Stimulated activated CD8-positive, alpha-beta memory T cell treated with anti-CD3 and anti-CD28 coated beads, Interleukin-12 subunit alpha, Interleukin-12 subunit beta, amount 100 ng/mL, for 24 hours (primary cell): Measurements from ENCODE around the gene CCDC191.

Experiments
- DNase-seq: peaks from one replicate; pipeline ENCODE4 v3.0.0-alpha.2; 2020; ENCODE audit errors: extremely low read depth

CCDC191 gene

GRCh38 chr3:114060906-114061655, 4.8 kb upstream of the CCDC191 start:
- no peak for DNase-seq

- DNase-seq = no peak
Measured at GRCh38 chr3:114058646-114059045, 2.3 kb upstream of the CCDC191 start.

GRCh38 chr3:114057011-114057347, 653 bp upstream of the CCDC191 start:
- DNase-seq = no peak

- no peak for DNase-seq
Measured at GRCh38 chr3:114052216-114052615, 4.1 kb downstream of the CCDC191 start.

GRCh38 chr3:114043205-114043604, 13.1 kb downstream of the CCDC191 start:
- no peak for DNase-seq

GRCh38 chr3:114035896-114036295, 20.4 kb downstream of the CCDC191 start:
- no peak for DNase-seq

GRCh38 chr3:114034787-114035545, 21.4 kb downstream of the CCDC191 start:
- no peak for DNase-seq

GRCh38 chr3:114034211-114034610, 22.1 kb downstream of the CCDC191 start:
- no peak for DNase-seq

GRCh38 chr3:114033721-114034120, 22.6 kb downstream of the CCDC191 start:
- DNase-seq = no peak

- DNase-seq = no peak
Measured at GRCh38 chr3:114026331-114026730, 30.0 kb downstream of the CCDC191 start.

- DNase-seq = no peak
Measured at GRCh38 chr3:114025451-114025850, 30.9 kb downstream of the CCDC191 start.

- no peak for DNase-seq
Measured at GRCh38 chr3:114022145-114022802, 34.1 kb downstream of the CCDC191 start.

GRCh38 chr3:114020907-114021306, 35.4 kb downstream of the CCDC191 start:
- no peak for DNase-seq

GRCh38 chr3:114019486-114019885, 36.8 kb downstream of the CCDC191 start:
- no peak for DNase-seq

- DNase-seq = no peak
Measured at GRCh38 chr3:114014211-114014610, 42.1 kb downstream of the CCDC191 start.

- no peak for DNase-seq
Measured at GRCh38 chr3:114011059-114011797, 45.1 kb downstream of the CCDC191 start.

- no peak for DNase-seq
Measured at GRCh38 chr3:114005481-114005880, 50.8 kb downstream of the CCDC191 start.

GRCh38 chr3:113985541-113985940, 70.8 kb downstream of the CCDC191 start:
- no peak for DNase-seq

- no peak for DNase-seq
Measured at GRCh38 chr3:113983544-113983943, 72.8 kb downstream of the CCDC191 start.

- no peak for DNase-seq
Measured at GRCh38 chr3:113981803-113982202, 74.5 kb downstream of the CCDC191 start.

GRCh38 chr3:113979916-113980315, 76.4 kb downstream of the CCDC191 start:
- DNase-seq = no peak

GRCh38 chr3:113977822-113978221, 78.5 kb downstream of the CCDC191 start:
- no peak for DNase-seq
